ENCODE measurements around the gene DHDDS. TPM values are rescaled to one million over a fixed set of nuclear protein-coding genes. Genes with fewer than 3 reads are reported as not detected.

The DHDDS gene
- total and polyA plus RNA-seq, 2 of the 13 experiments (the other 11 are each of a cell fraction or from before 2014, with no cell fraction given): 18.9 to 28.3 TPM

DNA sequence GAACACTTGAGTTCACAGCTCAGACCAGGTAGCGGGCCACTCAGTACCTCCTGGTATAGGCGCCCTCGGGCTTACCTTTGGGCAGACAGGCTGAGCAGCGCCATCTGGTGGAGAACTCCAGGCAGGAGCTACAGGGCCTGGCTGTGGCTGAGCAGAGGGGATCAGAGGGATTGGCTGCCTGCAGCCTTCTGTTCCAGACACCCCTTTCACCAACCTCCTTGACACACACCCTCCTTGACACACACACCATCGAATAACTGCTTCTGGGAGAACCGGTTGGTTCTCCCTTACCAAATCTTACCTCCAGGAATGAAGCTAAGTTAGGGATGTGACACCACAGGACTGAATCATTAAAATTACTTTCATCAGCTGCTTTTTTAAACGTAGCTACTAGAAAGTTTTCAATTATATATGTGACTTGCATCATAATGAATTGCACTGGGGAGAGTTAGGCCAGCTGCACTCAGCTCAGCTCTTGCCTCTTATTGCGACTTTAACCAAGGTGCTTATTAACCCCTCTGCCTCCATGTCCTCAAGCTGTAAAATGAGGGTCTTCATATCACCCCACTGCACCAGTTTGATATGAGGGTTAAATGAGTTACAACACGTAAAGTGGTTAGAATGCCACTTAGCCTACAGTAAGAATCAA lies 14.9 kb upstream of the DHDDS start (continued):
- TF ChIP-seq FOSL2 (CRISPR knock-in tag; IDR thresholded peaks at IDR 0.05): peak; percentile 19; the same call in 1 of the 2 replicates
- TF ChIP-seq STAG1 (CRISPR knock-in tag; IDR thresholded peaks at IDR 0.05): peak; percentile 82
- peak; percentile 51; the same call in 1 of the 2 replicates for TF ChIP-seq KDM2A (CRISPR knock-in tag; IDR thresholded peaks at IDR 0.05; ENCODE audit: borderline replicate concordance, low read depth)
- peak; percentile 21; the same call in 1 of the 2 replicates for TF ChIP-seq ZNF788 (CRISPR knock-in tag; IDR thresholded peaks at IDR 0.05; ENCODE audit: borderline replicate concordance)

- intact Hi-C loops (cut with micrococcal nuclease; ENCODE audit: unreplicated experiment): no loop called here
- Histone ChIP-seq H2AFZ (ENCODE audit: low read length) (no peak overlapping the region), H3K4me2 (ENCODE audit: low read depth, low read length) (no peak overlapping the region), H3K27me3 (ENCODE audit: control insufficient read depth in 1 of 2, insufficient read depth in 2 of 2, low read length in 2 of 2) (0 out of 5 replicates have a peak, but pooled peaks cover 0 to 7% of the 10 kb centered on the region in 2 experiments), H3K79me2 (ENCODE audit: insufficient read depth, low read length) (no peaks in the 10 kb centered on the region), H3K27ac (ENCODE audit: extremely low read length, insufficient read depth, low read length) (no peak overlapping the region), H3K9me3 (ENCODE audit: low read length) (no peaks in the 10 kb centered on the region), H4K20me1 (ENCODE audit: insufficient read depth, low read length) (no peaks in the 10 kb centered on the region), H3K4me1 (ENCODE audit: insufficient read depth, low read length) (no peaks in the 10 kb centered on the region), H3K9ac (ENCODE audit: insufficient read depth, low read depth, low read length) (no peak overlapping the region), H3K36me3 (replicated peaks in 1 of 2; ENCODE audit: control insufficient read depth in 1 of 2, insufficient read depth in 2 of 2, low read length in 2 of 2) (no peaks in the 10 kb centered on the region), H3K4me3 (replicated peaks in 1 of 3; ENCODE audit: insufficient read depth in 1 of 3, low read depth in 2 of 3, low read length in 3 of 3) (no peak overlapping the region)
- no peak for FAIRE-seq
- in situ Hi-C loops (cut with HindIII; ENCODE audit: extremely low pct_ligation_motif_present, low pct_unique_long_range_greater_than_20kb): no loop called here
- no peak for ATAC-seq
- CTCF ChIA-PET (ENCODE audit: low intra/inter-chr PET ratio, low total read pairs): interaction anchor here (3.2 kb wide), 1 partner anchor 133 kb away, joined by 22 read pairs; no protein-coding TSS in a partner anchor
- POLR2A ChIA-PET: no interaction called here
- no peak for DNase-seq (ENCODE audit: low spot score)
- BruUV-seq (replicated peaks): no TSS peak
- 4% methylated on average over 5 of the region's 5 CpGs for WGBS (ENCODE audit: low lambda C conversion rate)
- TF ChIP-seq ZNF564 (CRISPR knock-in tag; IDR thresholded peaks at IDR 0.05) (no peak), FOXK1 (CRISPR knock-in tag; IDR thresholded peaks at IDR 0.05; ENCODE audit: borderline replicate concordance, low read depth) (no peak), YEATS4 (CRISPR knock-in tag; IDR thresholded peaks at IDR 0.05; ENCODE audit: borderline replicate concordance) (no peak), ATF1 (CRISPR knock-in tag; IDR thresholded peaks at IDR 0.05) (no peak), ZNF747 (CRISPR knock-in tag; IDR thresholded peaks at IDR 0.05; ENCODE audit: borderline replicate concordance) (no peak), ZNF552 (CRISPR knock-in tag; IDR thresholded peaks at IDR 0.05; ENCODE audit: borderline replicate concordance) (no peak), TOPORS (CRISPR knock-in tag; IDR thresholded peaks at IDR 0.05) (no peak), ZNF567 (CRISPR knock-in tag; IDR thresholded peaks at IDR 0.05; ENCODE audit: borderline replicate concordance) (no peak)
These were observed 13.2 kb upstream of the DHDDS start for GRCh38 chr1:26418865-26419349.
